ENCODE measurements around the gene C6orf89.
"Not testable (repeated sequence)": the region's sequence is repeated elsewhere in the genome, so short reads cannot be mapped to it uniquely, and the experiment has no call there.

Gene C6orf89

GRCh38 chr6:36947570-36948351 is 62.0 kb downstream of the C6orf89 start:
- DNase-seq (ENCODE audit: low spot score) = no peak

GRCh38 chr6:36949076-36949475 is 63.3 kb downstream of the C6orf89 start:
- not testable (repeated sequence) for DNase-seq (ENCODE audit: low spot score)

GRCh38 chr6:36949636-36950035 is 63.9 kb downstream of the C6orf89 start:
- DNase-seq (ENCODE audit: low spot score) = no peak

- no peak for DNase-seq (ENCODE audit: low spot score)
These were observed 68.1 kb downstream of the C6orf89 start for GRCh38 chr6:36953931-36954261.

- no peak for DNase-seq (ENCODE audit: low spot score)
These were observed 68.6 kb downstream of the C6orf89 start, which contains the start of gene PI16 for GRCh38 chr6:36954262-36954931. Gene PI16 (plus strand): TSS chr6:36954738. CDS start chr6:36954761, 23 bp downstream.

GRCh38 chr6:36955136-36955535 is 69.4 kb downstream of the C6orf89 start:
- no peak for DNase-seq (ENCODE audit: low spot score)

GRCh38 chr6:36955671-36956445 is 70.1 kb downstream of the C6orf89 start:
- DNase-seq (ENCODE audit: low spot score) = no peak

GRCh38 chr6:36956446-36956820 is 70.7 kb downstream of the C6orf89 start:
- DNase-seq (ENCODE audit: low spot score) = no peak

- no peak for DNase-seq (ENCODE audit: low spot score)
These were observed 72.1 kb downstream of the C6orf89 start for GRCh38 chr6:36957773-36958271.

GRCh38 chr6:36958775-36959554 is 73.2 kb downstream of the C6orf89 start:
- no peak for DNase-seq (ENCODE audit: low spot score)

- DNase-seq (ENCODE audit: low spot score) = peak; percentile 38
These were observed 74.0 kb downstream of the C6orf89 start for GRCh38 chr6:36959555-36960250.

GRCh38 chr6:36961441-36962435 is 76.0 kb downstream of the C6orf89 start:
- DNase-seq (ENCODE audit: low spot score) = no peak

- peak; percentile 60 for DNase-seq (ENCODE audit: low spot score)
These were observed 77.1 kb downstream of the C6orf89 start for GRCh38 chr6:36962874-36963273.

GRCh38 chr6:36963451-36964290 is 77.9 kb downstream of the C6orf89 start:
- DNase-seq (ENCODE audit: low spot score) = peak; percentile 82

- no peak for DNase-seq (ENCODE audit: low spot score)
These were observed 78.6 kb downstream of the C6orf89 start for GRCh38 chr6:36964349-36964748.

GRCh38 chr6:36964908-36965307 is 79.2 kb downstream of the C6orf89 start:
- DNase-seq (ENCODE audit: low spot score) = no peak

GRCh38 chr6:36967301-36967700 is 81.5 kb downstream of the C6orf89 start:
- DNase-seq (ENCODE audit: low spot score) = no peak

GRCh38 chr6:36967757-36968156 is 82.0 kb downstream of the C6orf89 start:
- no peak for DNase-seq (ENCODE audit: low spot score)

Data from hematopoietic multipotent progenitor cell treated with erythropoietin and hydrocortisone succinate and interleukin-3 and kit ligand, for 17 days (in vitro differentiated cells).